GM12872 (cell line): ENCODE results near the gene OR10T2.

Source experiments
- TF ChIP-seq, protein P1 (sequence below): IDR thresholded peaks from 3 replicates; pipeline ENCODE4 v1.5.1; 2011; ENCODE audit warnings: low read depth, mild to moderate bottlenecking, low read length, moderate library complexity; ENCODE audit not compliant: insufficient read depth

Gene OR10T2

GRCh38 chr1:158355773-158356285, 43.4 kb downstream of the OR10T2 start:
- TF ChIP-seq, protein P1, sequence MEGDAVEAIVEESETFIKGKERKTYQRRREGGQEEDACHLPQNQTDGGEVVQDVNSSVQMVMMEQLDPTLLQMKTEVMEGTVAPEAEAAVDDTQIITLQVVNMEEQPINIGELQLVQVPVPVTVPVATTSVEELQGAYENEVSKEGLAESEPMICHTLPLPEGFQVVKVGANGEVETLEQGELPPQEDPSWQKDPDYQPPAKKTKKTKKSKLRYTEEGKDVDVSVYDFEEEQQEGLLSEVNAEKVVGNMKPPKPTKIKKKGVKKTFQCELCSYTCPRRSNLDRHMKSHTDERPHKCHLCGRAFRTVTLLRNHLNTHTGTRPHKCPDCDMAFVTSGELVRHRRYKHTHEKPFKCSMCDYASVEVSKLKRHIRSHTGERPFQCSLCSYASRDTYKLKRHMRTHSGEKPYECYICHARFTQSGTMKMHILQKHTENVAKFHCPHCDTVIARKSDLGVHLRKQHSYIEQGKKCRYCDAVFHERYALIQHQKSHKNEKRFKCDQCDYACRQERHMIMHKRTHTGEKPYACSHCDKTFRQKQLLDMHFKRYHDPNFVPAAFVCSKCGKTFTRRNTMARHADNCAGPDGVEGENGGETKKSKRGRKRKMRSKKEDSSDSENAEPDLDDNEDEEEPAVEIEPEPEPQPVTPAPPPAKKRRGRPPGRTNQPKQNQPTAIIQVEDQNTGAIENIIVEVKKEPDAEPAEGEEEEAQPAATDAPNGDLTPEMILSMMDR = no peak

- TF ChIP-seq, protein P1 = no peak
These were observed 45.0 kb downstream of the OR10T2 start for GRCh38 chr1:158354255-158354654.

DNA sequence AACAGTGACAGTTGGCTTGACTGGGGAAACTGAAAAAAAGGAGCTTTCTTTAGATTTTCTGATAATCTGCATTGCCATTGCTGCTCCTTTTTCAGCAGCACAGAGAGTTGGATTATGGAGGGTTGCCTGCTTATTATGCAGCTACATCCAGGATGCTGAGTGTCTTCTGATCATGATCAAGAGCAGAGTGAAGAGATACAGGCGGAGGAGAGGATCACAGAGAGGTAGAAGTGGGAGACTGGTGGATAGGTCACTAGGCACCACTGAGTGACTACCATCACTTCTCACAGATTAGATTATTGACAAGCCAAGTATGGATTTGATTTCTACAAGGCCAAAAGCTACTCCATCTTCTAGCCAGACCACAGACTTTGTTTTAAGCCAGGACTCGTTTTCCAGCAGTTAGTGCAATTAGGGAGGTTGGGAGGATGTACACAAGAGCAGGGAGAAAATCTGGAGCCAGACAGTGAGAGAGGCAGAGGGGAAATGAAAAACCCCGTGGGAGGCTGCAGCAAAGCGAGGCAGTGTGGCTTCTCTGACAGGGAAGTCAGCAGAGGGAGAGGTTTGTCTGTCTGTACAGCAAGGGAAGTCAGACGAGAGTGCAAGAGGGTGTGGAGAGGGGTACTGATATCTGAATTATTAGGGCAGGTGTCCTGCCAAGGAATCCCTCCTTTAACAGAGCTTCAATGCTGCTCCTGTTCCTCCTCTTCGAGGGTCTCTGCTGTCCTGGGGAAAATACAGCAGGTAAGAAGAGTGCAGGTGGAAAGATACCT, 45.8 kb downstream of the OR10T2 start, which contains the start of gene CD1E:
Gene CD1E, plus strand, starts transcription at position 592 of the 773 bp plus-strand sequence. Its CDS starts 95 bp downstream, at position 687.
- TF ChIP-seq, protein P1 = no peak
